DMS153 treated with DMSO at 0.1 percent for 48 hours (cell line): Measurements from ENCODE around the gene PRKCQ.
A peak's percentile ranks its signal among the peaks of the same experiment; 100 is the strongest.
"Not testable (repeated sequence)": the region's sequence is repeated elsewhere in the genome, so short reads cannot be mapped to it uniquely, and the experiment has no call there.

Source experiments
- DNase-seq: peaks from one replicate; lab custom pipeline; 2025; ENCODE audit not compliant: unreplicated experiment; lab: John Stamatoyannopoulos, UW

PRKCQ gene

DNA sequence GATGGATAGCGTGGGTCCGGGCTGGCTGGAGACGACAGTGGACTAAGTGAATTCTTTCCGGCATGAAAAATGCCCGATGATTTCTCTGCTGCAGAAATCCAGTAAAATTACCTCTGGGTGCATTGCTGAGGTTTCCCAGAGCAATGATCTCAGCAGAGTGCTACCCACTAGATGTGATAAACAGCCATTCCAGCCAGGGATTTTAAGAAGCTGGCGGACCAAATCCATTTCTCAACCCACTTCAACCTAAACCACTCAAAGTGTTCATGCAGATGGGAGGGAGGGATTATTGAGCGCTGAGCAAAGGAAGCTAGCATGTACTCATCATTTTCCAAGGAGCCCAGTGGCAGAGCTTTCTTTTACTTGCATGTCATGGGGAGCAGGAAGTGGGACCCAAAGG lies 116.7 kb downstream of the PRKCQ start:
- DNase-seq: no peak

DNA sequence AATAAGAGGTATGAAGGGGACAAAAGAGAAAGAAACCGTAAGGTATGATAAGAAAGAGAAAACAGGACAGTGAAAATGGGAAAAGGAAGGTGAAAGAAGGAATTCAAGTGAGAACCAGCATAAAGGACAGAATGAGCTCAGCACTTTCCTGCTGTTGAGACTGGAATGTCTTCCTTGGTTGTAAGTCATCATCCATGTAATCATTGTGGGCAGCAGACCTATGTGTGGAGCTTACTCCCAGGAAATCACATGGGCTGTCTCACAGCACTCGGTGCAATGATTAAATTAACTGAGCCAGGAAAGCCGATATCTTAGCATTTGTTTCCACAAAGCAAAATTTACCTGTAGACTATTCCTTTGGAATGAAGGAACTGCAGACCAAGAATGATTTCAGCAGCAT lies 118.1 kb downstream of the PRKCQ start:
- no peak for DNase-seq

DNA sequence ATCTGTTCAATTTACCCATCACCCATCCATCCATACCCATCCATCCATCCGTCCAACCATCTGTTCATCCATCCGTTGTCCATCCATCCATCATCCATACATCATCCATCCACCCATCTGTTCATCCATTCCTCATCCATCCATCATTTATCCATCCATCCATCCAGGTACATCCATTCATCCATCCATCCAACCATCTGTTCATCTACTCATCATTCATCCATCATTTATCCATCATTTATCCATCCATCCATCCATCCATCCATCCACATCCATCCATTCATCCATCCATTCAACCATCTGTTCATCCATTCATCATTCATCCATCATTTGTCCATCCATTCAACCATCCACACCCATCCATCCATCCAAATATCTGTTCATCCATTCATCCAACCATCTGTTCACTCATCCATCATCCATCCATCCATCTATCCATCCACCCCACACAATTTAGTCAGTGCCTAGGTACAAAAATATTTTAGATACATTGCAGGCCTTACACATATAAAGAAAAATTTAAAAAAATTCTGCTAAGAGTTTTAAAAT lies 119.1 kb downstream of the PRKCQ start:
- no peak for DNase-seq

DNA sequence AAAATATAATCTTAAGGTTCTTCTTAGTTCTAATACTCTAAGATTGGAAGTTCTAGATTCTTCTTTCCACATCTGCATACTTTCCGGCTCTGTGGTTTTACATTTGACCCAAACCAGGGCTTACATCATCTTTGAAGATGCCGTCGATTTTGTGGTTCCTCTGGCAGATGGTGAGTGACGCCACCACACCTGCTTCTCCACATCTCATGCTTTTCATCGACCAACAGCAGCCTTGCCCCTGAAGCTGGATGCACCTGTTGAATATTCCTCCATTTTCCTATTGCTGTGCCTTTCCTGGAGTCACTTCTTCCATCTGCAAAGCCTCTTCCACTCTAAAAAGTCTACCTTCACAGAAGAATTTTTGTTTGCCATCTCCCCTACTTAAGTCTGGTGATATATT lies 121.3 kb downstream of the PRKCQ start:
- no peak for DNase-seq

DNA sequence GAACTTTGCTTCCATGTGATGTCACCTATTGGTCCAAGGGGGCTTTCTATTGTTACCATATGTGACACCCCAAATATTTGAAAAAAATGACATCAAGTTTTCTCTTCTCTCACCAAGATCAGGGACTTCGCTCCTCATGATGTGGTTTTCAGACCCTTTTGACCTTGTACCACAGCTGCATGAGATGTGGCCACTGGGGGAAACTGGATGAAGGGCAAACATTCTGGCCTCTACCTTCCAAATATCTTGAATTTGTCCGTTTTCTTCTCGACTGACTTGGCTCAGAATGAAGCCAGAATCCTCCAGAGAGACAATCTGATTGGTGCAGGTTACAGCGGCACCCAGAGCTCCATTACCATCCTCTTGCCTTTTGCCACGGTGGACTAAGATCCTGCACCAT lies 122.7 kb downstream of the PRKCQ start:
- DNase-seq: no peak

DNA sequence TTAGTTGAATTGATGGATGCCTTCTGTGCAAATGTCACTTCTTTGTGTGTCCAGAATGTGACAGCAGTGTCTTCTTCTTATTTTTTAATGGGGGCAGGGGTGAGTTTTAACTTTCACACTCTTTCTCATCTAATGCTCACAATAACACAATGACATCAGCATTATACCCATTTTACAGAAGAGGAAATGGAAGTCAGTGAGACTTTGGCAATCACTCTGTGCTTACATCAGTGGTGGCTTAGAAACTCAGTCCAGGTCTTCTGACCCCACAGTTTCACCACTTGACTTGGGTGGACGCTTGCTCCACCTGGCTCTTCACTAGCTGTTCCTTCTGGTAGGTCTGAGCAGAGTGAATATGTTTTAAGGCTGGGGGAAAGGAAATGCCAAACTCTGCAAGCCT lies 124.0 kb downstream of the PRKCQ start:
- no peak for DNase-seq

DNA sequence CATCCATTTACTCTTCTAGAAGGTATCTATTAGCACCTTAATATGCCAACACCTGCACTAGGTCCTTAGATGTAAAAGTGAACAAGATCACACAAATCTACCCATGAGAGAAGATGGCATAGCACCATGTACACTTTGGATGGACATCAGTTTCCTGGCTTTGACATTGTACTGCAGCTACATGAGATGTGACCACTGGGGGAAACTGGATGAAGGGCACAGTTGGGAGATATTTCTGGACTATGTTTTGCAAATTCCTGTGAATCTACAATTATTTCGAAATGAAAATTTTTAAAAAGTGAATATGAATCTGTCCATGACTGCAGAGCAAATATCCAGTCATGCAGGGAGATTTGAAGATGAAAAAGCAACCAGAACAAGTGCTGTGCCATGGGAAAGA lies 124.5 kb downstream of the PRKCQ start:
- DNase-seq: no peak

DNA sequence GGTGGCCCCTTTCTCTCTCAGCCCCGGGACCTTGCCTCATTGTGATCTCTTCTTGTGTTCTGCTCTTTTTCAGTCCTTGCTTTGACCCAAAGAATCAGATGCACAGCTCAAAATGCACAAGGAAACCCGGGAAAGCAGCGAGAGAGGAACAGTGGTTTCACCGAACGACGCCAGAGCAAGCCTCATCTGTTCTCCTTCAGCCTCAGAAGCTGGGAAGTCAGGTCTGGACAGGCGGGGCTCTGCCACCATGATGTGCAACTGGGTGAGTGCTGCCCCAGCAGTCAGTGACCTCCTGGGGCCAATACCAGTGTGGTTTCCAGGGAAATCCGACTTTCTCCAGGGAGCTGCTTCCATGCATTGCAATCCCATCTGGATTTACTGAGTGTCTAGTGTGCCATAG lies 133.4 kb downstream of the PRKCQ start:
- DNase-seq: no peak

DNA sequence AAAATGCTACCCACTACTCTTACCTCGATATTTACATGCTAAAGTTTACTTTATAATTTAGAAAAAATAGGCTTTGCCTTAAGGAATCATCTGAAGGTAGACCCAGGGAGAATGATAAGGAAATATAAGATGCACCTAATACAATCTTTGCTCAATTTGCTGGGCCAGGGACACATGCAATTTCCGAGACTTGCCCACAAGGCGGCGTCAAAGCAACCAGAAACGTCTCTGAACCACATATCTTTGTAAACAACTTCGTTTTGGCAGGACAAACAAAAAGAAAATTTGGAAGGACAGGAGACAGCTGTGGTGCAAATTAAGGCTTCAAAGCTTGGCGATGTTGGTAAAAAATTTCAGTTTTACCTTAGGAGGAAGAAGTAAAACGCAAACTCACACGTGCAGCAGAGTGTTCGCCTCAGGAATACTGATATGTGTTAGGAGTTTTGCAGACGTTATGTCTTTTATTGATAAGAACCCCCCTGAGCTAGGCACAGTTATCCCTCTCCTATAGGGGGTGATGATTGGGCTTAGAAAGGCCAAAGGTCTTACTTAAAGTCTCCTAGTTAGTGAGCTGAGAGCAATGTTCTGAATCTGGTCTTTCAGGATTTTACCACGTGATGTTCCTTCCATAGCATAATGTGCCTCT lies 134.3 kb downstream of the PRKCQ start:
- DNase-seq: no peak

DNA sequence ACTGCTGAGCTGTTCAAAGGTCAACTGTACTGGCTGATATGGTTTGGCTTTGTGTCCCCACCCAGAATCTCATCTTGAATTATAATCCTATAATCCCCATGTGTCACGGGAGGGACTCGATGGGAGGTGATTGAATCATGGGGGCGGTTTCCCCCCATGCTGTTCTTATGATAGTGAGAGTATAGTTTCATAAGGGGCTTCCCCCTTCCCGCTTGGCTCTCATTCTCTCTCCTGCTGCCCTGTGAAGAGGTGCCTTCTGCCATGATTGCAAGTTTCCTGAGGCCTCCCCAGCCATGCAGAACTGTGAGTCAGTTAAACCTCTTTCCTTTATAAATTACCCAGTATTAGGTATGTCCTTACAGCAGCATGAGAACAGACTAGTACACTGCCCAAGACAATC lies 140.2 kb downstream of the PRKCQ start:
- not testable (repeated sequence) for DNase-seq

DNA sequence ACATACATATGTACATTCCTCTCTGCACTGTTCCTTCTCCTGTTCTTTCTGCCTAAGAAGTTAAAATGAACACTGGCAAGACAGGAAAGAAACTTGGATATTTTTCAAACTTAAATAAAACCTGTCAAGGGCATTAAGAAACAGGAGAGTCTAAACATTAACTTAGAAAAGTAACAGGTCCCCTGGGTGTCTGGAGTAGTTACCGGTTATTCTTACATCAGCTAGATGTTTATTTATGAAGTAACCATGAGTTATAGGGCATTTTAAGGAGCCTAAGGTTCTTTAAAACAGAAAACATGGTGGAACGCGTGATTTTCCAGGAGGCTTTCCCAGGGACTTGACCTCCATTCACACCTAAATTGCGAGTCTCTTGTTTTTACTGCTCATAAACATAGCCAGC lies 148.2 kb downstream of the PRKCQ start:
- no peak for DNase-seq

DNA sequence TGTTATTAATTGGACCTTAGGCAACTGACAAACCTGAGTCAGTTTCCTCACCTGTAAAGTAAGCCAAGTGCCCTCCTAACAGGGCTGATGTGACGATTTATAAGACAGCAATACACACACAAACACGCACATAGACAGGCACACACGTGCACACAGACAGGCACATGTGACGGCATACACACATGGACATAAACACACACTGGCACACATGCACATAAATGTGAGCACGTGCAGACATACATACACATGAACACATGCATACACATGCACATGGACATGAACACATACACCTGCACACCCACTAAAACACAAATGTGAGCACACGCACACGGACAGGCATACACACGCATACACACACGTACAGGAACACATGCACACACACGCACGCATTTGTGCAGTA lies 148.9 kb downstream of the PRKCQ start:
- no peak for DNase-seq

DNA sequence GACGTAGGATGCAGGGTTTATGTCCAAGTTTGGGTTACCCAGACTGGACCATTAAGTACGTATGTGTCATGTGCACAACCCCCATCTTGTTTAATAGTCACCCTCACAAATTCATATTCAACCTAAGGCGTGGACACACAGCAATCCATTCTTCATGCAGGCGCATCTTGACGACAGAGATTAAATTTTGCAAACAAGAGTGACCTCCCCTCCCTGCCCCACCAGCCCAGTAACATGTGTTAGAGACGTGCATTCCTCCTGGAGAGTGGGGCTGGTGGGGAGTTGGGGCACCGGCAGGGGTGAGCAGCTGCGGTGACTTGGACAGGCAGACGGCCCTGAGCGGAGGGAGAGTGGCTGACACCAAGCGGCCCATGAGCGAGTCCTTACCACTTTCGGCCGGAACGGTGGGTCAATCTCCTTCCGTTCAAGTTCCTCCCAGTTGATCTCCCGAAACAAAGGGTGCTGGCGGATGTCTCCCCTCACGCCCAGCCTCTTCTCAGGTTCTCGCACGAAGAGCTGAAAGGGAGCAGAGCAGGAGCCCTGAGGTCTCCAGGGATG lies 149.6 kb downstream of the PRKCQ start:
- DNase-seq: no peak

DNA sequence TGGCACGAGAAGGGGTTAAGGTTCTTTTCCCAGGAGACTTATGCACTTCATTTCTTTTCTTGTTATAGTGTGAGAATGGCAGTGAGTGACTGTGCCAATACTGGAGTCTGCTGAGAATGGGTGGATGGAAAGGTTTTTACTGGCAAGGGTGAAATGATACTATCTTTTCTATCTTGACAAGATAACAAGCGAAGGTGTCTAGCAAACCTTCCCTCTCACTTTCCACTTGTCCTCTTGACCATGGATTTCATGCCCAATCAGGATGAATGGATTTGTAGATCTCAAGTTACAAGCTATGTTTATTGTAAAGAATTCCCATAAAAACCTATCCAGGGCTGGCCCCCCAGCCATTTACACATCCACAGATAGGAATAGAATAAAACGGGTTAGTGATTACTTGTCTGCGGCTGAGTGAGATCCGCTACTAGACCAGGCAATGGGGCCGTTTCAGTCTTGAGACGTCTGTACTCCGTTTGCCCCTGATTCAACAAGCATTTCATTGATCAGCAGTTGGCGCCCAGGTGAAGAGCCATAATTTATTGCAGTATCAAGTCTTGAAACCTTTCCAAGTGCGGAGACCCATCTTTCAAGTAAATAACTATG lies 152.6 kb downstream of the PRKCQ start:
- DNase-seq: no peak

DNA sequence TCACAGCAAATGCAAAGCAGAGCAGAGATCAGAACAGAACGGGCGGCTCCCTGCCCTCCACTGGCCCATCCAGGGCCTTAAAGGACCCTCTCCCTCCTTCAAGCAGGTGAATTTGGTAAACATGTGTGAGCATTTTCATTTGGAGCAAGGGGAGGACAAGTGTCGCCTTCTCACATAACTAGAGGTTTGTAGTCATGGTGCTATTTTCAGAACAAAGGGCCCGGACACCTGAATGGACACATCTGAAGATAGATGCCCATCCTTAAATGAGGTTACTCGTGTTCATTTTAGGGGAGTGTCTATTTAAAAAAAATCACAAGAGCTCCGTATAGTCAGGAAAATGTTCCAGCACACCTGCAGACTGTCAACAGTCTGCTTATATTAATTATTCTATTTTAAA lies 153.8 kb downstream of the PRKCQ start:
- DNase-seq: no peak

DNA sequence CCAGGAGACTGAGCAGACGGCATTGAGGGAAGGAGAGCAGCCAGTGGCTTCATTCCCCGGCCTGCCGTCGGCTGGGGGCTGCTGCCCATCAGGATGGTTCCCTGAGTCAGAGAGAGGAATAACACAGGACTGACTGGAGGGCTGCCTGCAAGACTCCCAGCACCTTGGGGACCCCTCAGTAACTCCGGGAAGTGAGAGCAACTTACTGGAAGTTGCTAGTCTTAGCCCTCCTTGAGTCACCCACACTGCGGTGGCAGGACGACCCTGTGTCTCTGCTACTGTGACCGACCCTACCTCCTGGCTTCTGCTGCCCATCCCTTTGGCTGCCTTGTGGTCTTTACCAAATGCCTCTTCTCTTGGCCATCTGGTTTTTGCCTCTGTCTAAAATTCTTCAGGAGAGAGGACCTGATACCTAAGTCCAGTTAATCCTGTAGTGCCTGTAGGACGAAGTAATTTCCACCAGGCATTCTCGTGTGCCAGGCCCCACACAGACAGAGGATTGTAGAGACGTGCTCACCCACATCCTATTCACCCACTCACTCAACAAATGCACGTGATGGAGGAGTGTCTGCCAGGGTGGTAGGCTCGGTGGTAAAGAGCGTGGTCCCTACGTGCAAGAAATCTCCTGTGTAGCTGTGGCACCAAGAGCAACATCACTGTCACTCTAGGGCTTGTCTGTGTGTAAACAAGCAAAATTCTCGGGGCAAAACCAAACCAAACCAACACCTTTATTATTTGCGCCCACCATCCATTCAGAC lies 156.5 kb downstream of the PRKCQ start:
- no peak for DNase-seq

DNA sequence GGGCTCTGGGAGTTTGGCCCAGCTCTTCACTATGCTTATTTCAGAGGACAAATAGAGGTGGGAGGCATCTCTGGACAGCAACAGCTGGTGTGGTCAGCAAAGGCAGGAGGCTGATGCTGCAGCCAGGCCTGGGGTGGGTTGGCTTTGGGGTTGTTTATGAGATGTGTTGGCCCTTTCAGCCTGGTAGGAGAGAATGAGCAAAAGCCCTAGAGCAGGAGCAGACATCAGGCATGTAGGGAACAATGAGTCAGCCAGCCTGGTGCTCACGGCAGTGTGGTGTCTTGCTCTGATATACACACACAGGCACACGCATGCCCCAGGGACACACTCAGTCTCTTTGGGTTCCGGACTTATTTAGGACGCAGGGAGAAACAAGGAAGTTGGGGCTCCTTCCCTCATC lies 157.1 kb downstream of the PRKCQ start:
- DNase-seq: no peak

DNA sequence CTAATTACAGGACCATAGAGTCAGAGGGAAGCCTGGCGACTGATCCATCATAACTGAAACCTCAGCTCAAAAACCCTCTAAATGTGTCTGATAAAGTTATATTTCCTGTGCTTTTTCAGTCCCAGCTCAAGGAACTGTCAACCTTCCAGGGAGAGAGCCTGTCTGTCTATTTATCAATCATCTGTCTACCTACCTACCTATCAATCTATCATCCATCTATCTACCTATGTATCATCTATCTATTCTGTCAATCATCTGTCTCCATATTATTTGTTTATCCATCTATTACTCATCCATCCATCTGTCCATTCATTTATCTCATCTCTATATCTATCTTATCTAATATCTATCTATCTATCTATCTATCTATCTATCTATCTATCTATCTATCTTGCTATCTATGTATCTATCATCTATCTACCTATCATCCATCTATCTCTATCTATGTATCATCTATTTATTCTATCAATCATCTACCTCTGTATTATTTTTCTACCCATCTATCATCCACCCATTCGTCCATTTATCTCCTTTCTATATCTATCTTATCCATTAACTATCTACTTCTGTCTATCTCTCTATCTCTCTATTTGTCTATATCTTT lies 161.4 kb downstream of the PRKCQ start:
- no peak for DNase-seq

DNA sequence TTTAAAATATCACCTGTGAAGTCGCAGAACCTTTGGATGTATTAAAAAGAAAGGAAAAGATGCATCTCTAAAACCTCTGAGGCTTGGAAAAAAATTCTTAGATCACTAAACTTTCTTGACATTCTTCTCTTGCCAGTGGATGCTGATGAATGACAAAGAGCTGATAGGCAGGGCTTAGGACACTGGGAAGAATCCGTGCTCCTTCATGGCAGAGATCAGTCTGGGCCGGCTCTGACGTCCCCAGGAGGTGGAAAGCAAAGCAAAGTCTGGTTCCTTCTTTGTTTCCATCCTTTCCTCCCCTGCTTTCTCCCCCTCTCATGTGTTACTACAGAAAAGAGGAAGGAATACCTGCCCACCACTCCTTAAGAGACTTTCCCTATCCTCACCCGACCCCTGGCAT lies 161.9 kb downstream of the PRKCQ start:
- no peak for DNase-seq

DNA sequence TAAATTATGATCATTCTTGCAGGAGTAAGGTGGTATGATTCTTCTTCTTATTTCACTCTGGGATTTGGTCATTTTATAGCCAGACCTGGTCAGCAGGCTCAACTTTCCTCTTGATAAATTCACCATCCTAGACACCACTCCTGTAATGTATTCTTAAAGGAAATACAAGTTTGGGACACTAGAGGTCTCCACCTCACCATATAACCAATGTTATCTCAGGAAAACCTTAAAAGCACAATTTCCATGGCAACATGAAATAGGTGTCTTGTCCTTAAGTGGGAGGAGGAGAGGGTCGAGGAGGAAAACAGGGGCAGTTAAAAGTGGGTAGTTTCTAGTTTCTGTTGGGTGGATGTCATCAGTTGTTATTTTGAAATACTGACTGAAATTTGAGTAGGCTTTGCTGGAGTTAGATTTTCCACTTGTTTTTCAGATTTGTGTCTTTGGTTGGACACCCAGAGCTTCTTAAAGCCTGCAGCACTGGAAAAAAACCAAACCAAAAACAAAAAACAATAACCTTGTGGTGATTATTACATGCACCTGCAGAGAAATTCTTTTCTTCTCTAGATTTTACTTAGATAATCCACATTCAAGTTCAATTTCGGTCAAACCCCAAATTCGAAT lies 163.1 kb downstream of the PRKCQ start:
- peak; percentile 3 for DNase-seq

DNA sequence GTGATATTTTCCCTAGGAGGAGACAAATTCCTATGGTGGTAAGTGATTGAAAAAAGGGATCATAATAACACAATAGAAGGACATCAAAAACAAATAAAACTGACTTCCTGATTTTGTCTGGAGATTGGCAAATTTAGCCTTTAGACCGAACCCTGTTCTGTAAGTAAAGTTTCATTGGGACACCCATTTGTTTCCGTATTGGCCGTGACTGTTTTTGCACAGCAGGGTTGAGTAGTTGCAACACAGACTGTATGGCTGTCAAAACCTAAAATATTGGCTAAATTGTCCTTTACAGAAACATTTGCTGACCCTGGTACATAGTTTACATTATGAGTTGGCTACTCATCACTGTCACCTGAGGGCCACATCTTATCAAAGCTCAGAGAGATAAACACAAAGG lies 168.6 kb downstream of the PRKCQ start:
- no peak for DNase-seq
